NCI-H345 (cell line): Measurements from ENCODE around the gene ADK.

Experiments used
- DNase-seq: peaks from one replicate; lab custom pipeline; 2025; lab: John Stamatoyannopoulos, UW

ADK gene

DNA sequence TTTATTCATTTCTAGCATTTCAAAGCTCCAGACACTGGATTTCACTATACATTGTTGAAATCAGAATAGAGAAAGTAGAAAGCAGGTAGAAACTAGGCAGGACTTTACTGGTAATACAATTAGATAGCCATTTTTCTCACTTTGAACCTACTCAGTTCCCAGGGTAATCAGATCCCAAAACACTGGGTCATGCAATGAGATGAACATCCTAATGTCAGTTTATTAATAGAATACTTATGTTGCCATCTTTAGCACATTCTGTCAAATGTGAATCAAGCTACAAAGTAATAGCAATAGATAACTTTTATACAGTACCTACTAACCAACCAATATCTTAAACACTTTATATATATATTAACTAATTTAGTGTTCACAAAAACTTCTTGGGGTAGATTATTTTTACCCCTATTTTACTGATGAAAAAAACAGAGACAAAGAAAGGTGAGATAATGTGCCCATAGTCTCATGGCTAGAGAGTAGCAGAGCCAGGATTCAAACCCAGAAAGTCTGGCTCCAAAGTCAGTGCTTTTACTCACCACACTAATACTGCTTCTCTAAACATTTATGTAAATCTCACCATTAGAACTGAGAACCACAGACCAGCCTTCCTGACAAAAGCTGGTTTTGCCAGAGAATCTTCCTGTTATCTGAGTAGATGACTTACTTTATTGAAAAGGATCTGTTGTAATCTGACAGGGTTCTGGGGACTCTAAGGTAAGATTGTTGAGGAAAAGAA, 521.6 kb downstream of the ADK start:
- no peak for DNase-seq

DNA sequence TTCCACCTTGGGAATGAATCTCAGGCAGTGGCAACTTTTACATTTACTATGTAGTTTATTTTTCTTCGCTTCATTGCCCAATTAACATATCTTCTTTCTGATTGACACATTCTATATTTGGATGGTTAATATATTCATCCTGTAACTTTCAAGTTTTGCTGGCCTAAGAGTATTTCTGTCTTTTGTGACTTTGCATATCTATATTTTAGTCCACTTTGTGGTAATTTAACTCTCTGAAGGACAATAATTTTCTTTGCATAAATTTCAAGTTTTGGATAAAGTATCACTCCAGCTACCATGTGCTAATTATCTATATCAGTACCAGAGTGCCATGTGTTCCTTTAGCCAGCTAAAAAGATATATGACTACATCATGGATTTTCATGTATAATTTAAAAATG, 523.9 kb downstream of the ADK start:
- no peak for DNase-seq

DNA sequence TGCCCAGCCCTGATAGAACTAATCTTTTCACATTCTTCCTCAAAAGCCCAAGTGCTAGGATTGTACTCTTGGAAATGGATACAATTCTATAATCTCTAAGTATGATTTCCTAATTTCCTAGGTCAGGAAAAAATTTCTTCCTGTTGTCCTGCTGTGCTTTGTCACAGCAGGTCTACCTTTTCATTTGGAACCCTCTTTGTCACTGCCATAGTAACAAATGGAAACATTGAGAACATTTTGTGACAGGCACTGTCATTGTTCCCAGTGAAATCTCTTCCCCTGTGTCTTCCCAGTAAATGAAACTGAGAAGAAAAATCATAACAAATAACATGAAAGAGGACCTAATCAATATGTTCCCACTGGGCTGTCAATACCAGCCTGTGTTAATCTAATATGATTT, 524.5 kb downstream of the ADK start:
- DNase-seq: peak; percentile 1

DNA sequence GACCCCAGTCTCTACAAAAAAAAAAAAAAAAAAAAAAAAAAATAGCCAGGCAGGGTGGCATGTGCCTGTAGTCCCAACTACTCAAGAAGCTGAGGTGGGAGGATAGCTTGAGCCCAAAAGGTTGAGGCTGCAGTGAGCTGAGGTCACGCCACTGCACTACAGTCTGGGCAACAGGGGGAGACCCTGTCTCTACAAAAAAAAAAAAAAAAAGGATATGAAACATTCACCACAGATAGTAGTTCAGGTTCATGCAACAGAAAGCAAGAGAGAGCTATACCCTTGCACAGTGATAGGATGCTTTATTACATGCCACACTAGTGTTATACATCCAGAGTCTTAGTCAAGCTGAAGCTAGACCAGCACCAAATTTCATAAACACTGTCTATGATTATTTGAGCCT, 526.9 kb downstream of the ADK start:
- DNase-seq: no peak

DNA sequence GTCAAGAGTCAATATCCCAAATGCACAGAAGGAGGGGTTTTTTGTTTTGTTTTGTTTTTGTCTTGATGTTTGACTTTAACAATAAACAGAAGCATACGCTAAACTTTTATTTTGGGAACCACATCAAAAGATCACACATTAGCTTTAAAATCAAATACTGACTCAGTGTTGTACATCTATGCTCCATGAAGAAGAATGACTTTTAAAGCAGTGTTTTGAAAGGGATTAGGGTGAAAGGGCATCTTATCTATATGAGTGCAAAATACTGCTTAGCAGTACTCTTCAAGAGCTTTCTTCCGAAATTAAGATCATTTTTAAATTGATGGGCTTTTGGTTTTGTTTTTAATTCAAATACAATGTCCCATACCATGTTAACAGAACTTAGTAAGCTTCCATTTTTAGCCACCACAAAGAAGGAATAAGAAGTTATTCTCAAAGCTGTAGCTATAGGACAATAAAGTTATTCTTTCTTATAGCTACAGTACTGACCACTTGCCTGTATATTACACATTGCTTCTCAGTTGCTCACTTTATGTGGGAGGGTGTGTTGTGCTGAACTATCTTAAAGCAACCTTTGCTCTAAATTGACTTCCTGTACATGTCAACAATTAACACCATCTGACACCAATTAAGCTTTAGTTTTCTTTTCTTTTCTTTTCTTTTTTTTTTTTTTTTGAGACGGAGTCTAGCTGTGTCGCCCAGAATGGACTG, 531.1 kb downstream of the ADK start:
- no peak for DNase-seq

DNA sequence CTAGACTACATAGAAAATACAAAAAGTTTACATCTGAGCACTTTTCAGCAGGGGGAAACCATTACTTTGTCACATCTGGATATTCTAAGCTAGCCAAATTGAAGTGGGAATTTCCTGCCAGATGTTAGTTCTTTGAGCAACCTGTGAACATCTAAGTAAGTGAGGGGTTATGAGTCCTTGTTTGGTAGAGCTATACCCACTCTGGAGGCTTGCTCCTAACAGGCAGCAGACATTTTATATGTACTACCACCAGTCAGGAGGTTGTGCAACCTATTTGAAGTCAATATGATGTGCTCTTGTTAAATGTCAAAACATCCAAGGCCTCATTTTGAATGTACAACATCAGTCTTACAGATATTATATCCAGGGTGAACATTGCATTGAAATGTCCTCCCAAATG, 532.0 kb downstream of the ADK start:
- no peak for DNase-seq

DNA sequence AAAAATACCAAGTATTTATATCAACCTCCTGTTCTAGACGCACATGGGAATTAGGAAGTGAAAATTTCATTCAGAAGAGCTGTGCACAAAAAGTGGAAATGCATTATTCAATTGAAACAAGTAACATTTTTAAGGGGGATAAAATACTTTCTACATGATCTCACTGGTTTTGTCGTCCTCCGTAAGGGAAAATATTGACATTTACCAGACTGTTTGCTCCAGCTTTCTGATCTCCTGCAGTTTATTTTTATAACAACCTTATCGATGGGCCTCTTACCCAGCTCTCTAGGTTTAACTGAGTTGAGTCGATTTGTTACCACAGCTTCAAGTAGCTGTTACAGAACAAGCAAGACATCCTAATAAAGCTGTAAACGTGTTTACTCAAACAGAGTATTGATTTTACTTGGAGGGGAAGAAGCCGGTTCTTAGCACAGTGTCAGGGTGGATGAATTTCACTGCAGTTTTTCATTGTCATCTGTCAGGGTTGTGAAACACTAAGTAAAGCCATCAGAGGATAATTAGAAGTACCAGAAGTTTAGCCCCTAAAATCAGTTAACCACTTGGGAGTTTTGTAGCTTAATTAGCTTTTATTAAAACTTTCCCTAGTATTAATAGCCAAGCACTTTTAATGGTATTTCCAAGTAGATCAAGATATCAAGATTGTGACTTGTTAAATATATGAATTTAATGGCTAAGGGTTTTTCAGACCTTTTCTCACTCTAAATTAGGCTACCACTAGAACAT, 532.8 kb downstream of the ADK start:
- peak; percentile 71 for DNase-seq

DNA sequence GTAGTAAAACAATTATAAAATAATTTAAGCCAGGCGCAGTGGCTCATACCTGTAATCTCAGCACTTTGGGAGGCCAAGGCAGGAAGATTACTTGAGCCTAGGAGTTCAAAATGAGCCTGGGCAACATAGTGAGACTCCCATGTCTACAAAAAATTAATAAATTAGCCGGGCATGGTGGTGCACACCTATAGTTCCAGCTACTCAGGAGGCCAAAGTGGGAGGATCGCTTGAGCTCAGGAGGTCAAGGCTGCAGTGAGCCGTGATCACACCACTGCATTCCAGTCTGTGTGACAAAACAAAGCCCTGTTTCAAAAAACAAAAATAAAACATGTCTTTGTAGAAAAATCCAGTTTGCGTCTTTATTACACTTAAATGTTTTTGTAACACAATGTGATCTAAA, 533.4 kb downstream of the ADK start:
- no peak for DNase-seq

DNA sequence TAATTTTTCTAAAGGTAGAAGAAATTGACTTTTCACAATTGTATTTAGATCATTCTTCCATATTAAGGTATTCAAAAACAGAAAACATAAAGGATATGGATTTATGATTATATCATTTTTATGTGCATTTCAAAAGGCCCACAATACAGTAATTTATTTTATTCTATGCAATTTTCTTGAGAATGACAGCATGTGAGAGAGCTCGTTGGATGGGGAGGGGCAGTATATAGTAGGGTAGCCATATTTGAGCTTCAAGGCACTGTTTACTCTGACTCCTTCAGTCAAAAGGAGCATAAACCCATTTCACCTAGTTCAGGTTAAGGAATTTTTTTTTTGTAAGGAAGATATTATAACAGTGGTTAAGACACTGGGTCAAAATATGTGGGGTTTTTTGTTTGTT, 534.5 kb downstream of the ADK start:
- DNase-seq: no peak

DNA sequence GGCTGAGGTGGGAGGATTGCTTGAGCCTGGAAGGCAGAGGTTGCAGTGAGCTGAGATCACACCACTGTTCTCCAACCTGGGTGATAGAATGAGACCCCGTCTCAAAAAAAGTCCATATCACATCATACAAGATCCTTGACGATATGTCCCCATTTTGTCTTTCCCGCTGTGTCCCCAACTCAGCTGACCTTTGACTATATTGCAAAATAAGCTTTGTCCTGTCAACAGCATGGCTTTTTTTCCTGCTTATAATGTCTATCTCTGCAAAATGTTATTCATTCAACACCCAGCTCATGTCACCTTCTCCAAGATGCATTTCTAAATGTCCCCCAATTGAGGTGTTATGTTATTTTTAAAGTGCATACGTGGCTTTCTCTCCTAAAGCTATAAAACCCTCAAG, 539.4 kb downstream of the ADK start:
- no peak for DNase-seq

DNA sequence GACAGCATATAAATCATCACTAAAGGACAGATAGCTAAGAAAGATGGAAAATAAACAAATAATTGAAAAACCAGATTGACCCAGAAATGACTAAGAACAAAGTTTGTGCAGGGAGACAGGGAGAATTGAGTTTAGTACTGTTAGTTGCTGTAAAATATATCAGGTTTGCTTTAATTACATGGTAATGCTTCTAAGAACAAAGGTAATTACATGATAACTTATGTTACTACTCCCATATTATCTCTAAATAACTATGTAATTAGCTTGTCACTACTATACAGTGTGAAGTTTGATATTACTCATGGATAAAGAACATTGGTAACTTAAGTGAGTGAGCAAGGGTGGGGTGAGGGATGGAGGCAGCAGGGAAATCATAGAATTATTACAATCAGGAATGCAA, 540.1 kb downstream of the ADK start:
- no peak for DNase-seq

DNA sequence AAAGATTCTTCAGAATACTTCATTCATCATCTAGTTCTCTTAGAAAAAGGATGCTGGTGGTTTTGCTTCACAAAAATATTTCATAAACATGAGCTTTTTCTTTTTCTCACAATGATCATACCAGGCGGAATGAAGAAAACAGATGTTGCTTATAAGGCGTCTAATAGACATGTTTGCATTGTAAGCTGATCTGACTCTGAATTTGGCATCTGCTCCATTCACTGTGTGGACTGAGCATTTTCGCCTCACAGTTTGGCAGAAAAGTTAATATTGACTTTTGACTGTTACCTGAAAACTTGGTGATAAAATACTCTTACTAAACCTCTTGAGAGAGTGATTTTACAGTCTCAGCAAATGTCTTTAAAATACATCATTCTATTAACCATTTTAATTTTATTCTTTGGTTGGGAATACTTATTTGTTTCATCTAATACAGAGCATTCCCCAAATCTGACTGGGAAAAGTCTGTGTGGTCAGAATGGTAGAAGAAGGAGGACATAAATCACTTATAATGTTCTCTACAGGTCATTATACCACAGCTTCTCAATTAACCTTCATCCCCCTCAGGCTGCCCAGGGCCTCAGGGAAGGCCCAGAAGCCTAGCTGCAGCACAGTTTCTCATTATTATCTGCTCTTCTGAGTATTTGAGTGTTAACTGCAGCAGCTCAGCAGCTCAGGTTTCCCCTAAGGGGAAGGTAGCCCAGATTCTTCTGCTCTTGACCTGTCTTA, 553.8 kb downstream of the ADK start:
- peak; percentile 59 for DNase-seq

DNA sequence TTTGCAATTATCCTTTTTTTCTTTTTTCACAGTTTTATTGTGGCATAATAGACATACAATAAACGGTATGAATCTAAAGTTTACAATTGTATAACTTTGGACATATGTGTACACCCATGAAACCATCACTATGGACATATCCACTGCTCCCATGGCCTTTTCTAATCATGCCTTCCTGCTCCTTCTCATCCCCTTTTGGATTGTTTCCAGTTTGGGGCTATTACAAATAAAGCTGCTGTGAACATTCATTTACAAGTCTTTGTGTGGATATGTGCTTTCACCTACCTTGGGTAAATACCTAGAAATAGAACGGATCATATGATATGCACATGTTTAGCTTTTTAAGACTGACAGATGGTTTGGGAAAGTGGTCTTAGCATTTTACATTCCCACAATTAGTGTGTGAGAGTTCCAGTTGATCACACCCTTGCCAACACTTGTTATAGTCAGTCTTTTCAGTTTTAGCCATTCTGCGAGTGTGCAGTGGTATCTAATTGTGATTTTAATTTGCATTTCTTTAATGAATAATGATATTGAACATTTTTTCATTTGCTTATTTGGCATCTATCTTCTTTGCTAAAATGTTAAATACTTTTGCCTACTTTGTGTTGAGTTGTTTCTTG, 554.4 kb downstream of the ADK start:
- peak; percentile 85 for DNase-seq

DNA sequence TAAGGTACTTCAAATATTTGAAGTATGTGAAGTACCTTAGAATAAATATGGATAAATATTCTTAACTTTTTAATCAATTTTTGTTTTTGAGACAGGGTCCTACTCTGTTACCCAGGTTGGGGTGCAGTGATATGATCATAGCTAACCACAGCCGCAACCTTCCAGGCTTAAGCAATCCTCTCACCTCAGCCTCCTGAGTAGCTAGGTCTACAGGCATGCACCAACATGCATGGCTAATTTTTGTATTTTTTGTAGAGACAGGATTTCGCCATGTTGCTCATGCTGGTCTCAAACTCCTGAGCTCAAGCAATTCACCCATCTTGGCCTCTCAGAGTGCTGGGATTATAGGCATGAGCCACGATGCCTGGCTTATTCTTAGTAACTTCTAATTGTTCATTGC, 555.9 kb downstream of the ADK start:
- no peak for DNase-seq

DNA sequence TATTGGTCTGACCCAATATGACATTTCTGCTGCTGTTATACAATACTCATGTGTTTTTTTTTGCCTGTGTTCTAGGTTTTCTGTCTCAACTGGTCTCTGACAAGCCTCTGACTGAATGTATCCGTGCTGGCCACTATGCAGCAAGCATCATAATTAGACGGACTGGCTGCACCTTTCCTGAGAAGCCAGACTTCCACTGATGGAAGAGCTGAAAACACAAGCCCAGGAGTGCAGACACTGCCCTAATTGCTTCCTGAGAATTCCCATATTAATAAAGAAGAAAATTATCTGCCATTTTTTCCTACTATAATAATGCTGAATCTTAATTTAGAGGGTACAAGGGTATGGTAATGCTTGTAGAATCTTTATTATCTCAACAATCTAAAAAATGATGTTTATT, 557.2 kb downstream of the ADK start:
- DNase-seq: no peak

DNA sequence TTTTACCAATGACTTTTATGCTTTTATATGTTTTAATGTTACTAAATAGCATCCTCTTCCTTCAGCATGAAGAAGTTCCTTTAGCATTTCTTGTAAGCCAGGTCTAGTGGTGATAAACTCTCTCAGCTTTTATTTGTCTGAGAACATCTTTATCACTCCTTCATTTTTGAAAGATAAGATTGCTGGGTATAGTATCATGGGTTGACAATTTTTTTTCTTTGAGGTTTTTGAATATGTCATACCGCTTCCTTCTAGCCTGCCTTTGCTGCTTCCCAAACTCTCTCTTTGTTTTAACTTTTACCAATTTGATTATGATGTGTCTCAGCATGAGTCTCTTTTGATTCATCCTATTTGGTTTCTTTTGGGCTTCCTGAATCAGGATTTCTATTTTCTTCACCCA, 567.2 kb downstream of the ADK start:
- no peak for DNase-seq

DNA sequence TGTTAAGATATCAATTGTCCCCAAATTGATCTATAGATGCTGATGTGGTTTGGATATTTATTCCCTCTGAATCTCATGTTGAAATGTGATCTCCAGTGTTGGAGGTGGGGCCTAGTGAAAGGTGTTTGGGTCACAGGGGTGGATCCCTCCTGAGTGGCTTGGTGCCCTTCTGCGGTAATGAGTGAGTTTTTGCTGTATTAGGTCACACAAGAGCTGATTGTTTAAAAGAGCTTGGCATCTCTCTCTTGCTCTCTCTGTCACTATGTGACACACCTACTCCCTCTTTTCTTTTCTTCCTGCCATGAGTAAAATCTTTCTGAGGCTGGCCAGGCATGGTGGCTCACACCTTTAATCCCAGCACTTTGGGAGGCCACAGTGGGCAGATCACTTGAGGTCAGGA, 577.2 kb downstream of the ADK start:
- no peak for DNase-seq

DNA sequence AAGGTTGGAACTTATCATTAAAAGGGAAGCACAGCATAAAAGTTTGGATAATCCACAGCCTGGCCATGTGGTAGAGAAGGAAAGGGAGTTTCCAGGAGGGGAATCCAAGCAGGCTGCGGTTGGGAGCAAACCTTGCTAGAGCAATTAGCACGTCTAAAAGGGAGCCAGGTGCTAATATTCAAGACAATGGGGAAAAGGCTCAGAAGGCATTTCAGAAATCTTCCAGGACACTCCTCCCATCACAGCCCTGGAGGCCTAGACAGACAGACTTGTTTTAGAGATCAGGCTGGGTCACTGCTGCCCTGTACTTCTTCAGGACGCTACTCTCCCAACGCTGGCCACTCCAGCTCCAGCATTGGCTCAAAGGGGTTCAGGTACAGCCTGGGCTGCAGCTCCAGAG, 579.2 kb downstream of the ADK start:
- DNase-seq: no peak

DNA sequence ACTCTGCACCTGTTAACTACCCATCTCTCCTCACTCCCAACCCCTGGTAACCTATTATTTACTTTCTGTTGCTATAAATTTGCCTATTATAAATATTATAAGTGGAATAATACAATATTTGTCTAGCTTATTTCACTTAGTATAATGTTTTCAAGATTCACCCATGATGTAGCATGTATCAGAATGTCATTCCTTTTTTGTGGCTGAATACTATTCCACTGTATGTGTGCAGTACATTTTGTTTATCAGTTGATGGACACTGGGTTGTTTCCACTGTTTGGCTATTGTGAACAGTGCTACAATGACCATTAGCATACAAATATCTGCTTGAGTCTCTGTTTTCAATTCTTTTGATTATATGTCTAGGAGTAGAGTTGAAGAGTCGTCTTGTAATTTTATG, 582.6 kb downstream of the ADK start:
- DNase-seq: no peak

DNA sequence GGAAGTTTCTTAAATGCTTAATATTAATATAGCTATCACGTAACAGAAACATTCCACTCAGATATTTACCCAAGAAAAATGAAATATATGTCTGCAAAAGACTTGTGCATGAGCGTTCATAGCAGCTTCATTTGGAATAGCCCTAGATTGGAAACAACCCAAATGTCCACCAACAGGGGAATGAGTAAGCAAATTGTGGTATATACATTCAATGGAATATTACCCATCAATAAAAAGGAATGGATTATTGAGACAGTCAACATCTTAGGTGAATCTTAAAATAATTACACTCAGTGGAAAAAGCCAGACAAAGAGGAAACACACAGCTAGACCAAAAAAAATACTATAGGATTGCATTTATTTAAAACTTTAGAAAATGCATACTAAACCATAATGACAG, 585.0 kb downstream of the ADK start:
- DNase-seq: no peak

DNA sequence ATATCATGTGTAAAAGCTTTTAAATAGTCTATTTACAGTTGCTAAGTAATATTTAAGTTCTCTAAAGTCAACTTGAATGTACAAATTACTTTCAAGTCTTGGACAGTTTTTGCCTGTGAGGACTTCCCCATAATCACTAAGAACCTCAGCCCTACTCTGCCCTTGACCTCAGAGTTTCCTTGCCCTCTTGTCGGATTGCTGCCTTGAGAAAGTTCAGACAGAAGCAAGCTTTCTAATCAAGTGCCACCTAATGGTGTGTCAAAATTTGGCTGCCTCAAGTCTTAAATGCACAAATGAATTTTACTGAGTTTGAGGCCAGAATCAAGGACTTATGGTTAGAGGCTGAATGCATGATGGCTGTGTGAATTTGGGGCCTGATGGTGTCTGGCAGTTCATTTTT, 587.0 kb downstream of the ADK start:
- no peak for DNase-seq

DNA sequence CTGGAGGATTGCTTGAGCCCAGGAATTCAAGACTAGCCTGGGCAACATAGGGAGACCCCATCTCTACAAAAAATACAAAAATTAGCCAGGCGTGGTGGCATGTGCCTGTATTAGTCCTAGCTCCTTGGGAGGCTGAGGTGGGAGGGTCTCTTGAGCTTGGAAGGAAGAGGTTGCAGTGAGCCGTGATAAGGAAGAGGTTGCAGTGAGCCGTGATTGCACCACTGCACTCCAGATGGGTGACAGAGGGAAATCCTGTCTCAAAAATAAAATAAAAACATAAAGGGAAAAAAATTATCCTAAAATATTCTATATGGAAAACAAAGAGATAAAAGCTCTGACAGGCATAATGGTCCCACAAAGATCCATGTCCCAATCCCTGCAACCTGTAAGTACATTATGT, 587.5 kb downstream of the ADK start:
- DNase-seq: no peak
